GM12892 (cell line): Measurements from ENCODE around the gene RAPGEFL1.

Experiments used
- POLR2A ChIP-seq: IDR thresholded peaks from 2 replicates; pipeline ENCODE4 v1.6.1; 2011; ENCODE audit warnings: low read depth, low read length, control low read depth
- POLR2AphosphoS5 ChIP-seq: IDR thresholded peaks from 2 replicates; pipeline ENCODE4 v1.6.1; 2011; ENCODE audit warnings: low read depth, low read length, control low read depth
- TAF1 ChIP-seq: IDR thresholded peaks from 2 replicates; pipeline ENCODE4 v1.6.1; 2011; ENCODE audit warnings: low read depth, mild to moderate bottlenecking, control low read depth, low read length, borderline replicate concordance

GRCh38 chr17:40150276-40150675 lies 27.0 kb upstream of the RAPGEFL1 start:
- TF ChIP-seq TAF1 (no peak), POLR2AphosphoS5 (no peak), POLR2A (no peak)
